Measurements from ENCODE around the gene KIF26B.

DNA sequence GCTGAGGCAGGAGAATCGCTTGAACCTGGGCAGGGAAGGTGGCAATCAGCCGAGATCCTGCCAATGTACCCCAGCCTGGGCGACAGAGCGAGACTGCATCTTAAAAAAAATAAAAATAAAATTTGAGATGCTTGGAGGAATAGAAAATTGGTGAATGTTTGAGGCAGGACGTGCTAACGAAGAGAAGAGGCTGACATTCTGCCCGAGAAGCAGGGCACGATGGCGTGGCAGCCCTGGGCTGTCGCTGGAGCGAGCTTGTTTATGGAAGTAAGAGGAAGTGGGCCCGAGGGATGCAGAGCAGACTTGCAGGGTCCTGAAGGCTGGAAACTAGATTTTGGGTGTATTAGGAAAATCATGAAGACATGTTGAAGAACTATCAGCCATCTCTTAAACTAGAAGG, 92.6 kb downstream of the KIF26B start:
- TF ChIP-seq POLR2AphosphoS5 (IDR thresholded peaks at IDR 0.05) (no peak), CTCF (IDR thresholded peaks at IDR 0.05; ENCODE audit: poor library complexity, severe bottlenecking) (no peak), SMC3 (conservative IDR thresholded peaks at IDR 0.05; ENCODE audit: poor library complexity) (no peak), EZH2 (IDR thresholded peaks at IDR 0.05; ENCODE audit: borderline replicate concordance, insufficient read depth, low read length, poor library complexity, severe bottlenecking) (no peak), EP300 (conservative IDR thresholded peaks at IDR 0.05; ENCODE audit: poor library complexity, severe bottlenecking) (no peak), MXI1 (conservative IDR thresholded peaks at IDR 0.05; ENCODE audit: poor library complexity, severe bottlenecking) (no peak), RAD21 (conservative IDR thresholded peaks at IDR 0.05) (no peak)
- TF ChIP-seq, protein P1, sequence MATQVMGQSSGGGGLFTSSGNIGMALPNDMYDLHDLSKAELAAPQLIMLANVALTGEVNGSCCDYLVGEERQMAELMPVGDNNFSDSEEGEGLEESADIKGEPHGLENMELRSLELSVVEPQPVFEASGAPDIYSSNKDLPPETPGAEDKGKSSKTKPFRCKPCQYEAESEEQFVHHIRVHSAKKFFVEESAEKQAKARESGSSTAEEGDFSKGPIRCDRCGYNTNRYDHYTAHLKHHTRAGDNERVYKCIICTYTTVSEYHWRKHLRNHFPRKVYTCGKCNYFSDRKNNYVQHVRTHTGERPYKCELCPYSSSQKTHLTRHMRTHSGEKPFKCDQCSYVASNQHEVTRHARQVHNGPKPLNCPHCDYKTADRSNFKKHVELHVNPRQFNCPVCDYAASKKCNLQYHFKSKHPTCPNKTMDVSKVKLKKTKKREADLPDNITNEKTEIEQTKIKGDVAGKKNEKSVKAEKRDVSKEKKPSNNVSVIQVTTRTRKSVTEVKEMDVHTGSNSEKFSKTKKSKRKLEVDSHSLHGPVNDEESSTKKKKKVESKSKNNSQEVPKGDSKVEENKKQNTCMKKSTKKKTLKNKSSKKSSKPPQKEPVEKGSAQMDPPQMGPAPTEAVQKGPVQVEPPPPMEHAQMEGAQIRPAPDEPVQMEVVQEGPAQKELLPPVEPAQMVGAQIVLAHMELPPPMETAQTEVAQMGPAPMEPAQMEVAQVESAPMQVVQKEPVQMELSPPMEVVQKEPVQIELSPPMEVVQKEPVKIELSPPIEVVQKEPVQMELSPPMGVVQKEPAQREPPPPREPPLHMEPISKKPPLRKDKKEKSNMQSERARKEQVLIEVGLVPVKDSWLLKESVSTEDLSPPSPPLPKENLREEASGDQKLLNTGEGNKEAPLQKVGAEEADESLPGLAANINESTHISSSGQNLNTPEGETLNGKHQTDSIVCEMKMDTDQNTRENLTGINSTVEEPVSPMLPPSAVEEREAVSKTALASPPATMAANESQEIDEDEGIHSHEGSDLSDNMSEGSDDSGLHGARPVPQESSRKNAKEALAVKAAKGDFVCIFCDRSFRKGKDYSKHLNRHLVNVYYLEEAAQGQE (IDR thresholded peaks at IDR 0.05; ENCODE audit: borderline replicate concordance) = no peak

All from neural cell (in vitro differentiated cells).